GM06990 (cell line): ENCODE data around the gene TMTC1.

Source experiments
- DNase-seq: peaks from one replicate; pipeline ENCODE4 v3.0.0-alpha.2; 2011; ENCODE audit not compliant: insufficient read length; ENCODE audit errors: extremely low read depth
- H3K27me3 ChIP-seq: replicated peaks from 2 replicates; pipeline ENCODE4 v1.6.0; 2011; ENCODE audit warnings: low read length; ENCODE audit not compliant: control insufficient read depth, insufficient read depth
- H3K36me3 ChIP-seq: 2 replicates; pipeline ENCODE4 v1.5.1; 2011; ENCODE audit warnings: low read length; ENCODE audit not compliant: control insufficient read depth, insufficient read depth
- H3K4me3 ChIP-seq: replicated peaks from 2 replicates; pipeline ENCODE4 v1.5.1; 2011; ENCODE audit warnings: low read depth, mild to moderate bottlenecking, control low read depth, low read length
- TF ChIP-seq, protein P1 (sequence below): IDR thresholded peaks from 2 replicates; pipeline ENCODE4 v1.5.1; 2011; ENCODE audit warnings: low read length, control low read depth, mild to moderate bottlenecking, inconsistent platforms; ENCODE audit not compliant: insufficient read depth, poor library complexity, severe bottlenecking

Gene TMTC1

DNA sequence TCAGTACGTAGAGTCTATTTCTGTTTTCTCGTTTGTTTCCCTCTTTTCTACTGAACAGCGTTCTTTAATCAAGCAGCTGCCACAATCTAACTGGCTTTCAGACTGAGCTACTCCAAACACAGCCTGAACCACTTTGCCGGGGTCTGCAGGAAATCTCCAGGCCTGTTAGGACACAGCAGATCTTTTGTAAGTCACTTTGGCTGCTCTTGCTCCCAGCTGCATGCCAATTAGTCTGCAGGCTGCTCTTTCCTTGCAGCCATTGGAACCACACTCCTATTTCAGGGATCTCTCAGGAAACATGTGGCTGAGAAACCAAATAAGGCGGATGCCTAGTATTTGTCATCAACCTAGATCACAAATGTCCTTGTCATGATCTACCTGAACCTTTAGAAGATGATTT lies 73.6 kb downstream of the TMTC1 start:
- H3K4me3 ChIP-seq = no peak overlapping the region
- TF ChIP-seq, protein P1, sequence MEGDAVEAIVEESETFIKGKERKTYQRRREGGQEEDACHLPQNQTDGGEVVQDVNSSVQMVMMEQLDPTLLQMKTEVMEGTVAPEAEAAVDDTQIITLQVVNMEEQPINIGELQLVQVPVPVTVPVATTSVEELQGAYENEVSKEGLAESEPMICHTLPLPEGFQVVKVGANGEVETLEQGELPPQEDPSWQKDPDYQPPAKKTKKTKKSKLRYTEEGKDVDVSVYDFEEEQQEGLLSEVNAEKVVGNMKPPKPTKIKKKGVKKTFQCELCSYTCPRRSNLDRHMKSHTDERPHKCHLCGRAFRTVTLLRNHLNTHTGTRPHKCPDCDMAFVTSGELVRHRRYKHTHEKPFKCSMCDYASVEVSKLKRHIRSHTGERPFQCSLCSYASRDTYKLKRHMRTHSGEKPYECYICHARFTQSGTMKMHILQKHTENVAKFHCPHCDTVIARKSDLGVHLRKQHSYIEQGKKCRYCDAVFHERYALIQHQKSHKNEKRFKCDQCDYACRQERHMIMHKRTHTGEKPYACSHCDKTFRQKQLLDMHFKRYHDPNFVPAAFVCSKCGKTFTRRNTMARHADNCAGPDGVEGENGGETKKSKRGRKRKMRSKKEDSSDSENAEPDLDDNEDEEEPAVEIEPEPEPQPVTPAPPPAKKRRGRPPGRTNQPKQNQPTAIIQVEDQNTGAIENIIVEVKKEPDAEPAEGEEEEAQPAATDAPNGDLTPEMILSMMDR = no peak
- DNase-seq = no peak
- H3K36me3 ChIP-seq = no peaks in the 10 kb centered on the region
- H3K27me3 ChIP-seq = no peaks in the 10 kb centered on the region; the same call in 1 of the 2 replicates

GRCh38 chr12:29709496-29710040 lies 74.2 kb downstream of the TMTC1 start:
- no peaks in the 10 kb centered on the region for H3K36me3 ChIP-seq
- H3K27me3 ChIP-seq = no peaks in the 10 kb centered on the region; the same call in 1 of the 2 replicates
- TF ChIP-seq, protein P1 = no peak
- no peak overlapping the region for H3K4me3 ChIP-seq
- DNase-seq = no peak

- H3K4me3 ChIP-seq = no peak overlapping the region
- H3K27me3 ChIP-seq = no peaks in the 10 kb centered on the region; the same call in 1 of the 2 replicates
- DNase-seq = no peak
- TF ChIP-seq, protein P1 = no peak
- H3K36me3 ChIP-seq = no peaks in the 10 kb centered on the region
These were observed 74.7 kb downstream of the TMTC1 start for GRCh38 chr12:29709054-29709453.

GRCh38 chr12:29707846-29708245 lies 75.9 kb downstream of the TMTC1 start:
- no peak for DNase-seq
- TF ChIP-seq, protein P1 = no peak
- Histone ChIP-seq H3K36me3 (no peaks in the 10 kb centered on the region), H3K4me3 (no peak overlapping the region), H3K27me3 (no peaks in the 10 kb centered on the region; the same call in 1 of the 2 replicates)

DNA sequence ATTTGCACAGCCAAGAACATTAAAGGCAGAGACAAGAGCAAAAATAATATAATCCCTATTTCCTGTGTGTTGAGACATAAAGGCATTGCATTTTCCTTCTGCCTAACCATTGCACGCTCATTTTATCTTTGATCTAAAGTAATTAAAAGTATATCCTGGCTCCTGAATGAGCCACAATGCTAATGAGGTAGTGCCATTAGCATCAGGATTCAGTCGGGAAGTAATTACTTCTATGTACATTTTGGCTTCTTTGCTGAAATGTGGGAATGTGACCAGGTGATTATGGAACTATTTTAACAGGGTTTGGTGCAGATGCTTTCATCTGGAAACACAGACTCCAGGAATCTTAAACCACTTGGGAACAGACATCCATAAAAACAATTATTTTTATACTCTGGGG lies 77.4 kb downstream of the TMTC1 start:
- DNase-seq = no peak
- Histone ChIP-seq H3K4me3 (no peak overlapping the region), H3K27me3 (no peaks in the 10 kb centered on the region; the same call in 1 of the 2 replicates), H3K36me3 (no peaks in the 10 kb centered on the region)
- TF ChIP-seq, protein P1 = no peak

- H3K4me3 ChIP-seq = no peak overlapping the region
- H3K36me3 ChIP-seq = no peaks in the 10 kb centered on the region
- H3K27me3 ChIP-seq = no peaks in the 10 kb centered on the region; the same call in 1 of the 2 replicates
- TF ChIP-seq, protein P1 = no peak
- DNase-seq = no peak
These were observed 80.2 kb downstream of the TMTC1 start for GRCh38 chr12:29703528-29703927.
